Parathyroid adenoma (tissue), 2 donors: Measurements from ENCODE around the gene PTPRH.

ENCODE experiments used
- H2AFZ ChIP-seq: fragments of 300-600 bp; sonication (generic); one replicate; pipeline ENCODE4 v1.7.0; 2017; ENCODE audit warnings: antibody characterized with exemption, mild to moderate bottlenecking
- H3K27ac ChIP-seq: fragments of 300-600 bp; sonication (generic); one replicate; pipeline ENCODE4 v1.7.0; 2017
- H3K27me3 ChIP-seq: fragments of 300-600 bp; sonication (generic); one replicate; pipeline ENCODE4 v1.7.0; 2017; ENCODE audit warnings: low read length; ENCODE audit not compliant: control insufficient read depth, insufficient read depth
- H3K36me3 ChIP-seq: fragments of 300-600 bp; sonication (generic); one replicate; pipeline ENCODE4 v1.7.0; 2017; ENCODE audit warnings: low read length; ENCODE audit not compliant: control insufficient read depth, insufficient read depth
- H3K4me1 ChIP-seq: fragments of 300-600 bp; sonication (generic); one replicate; pipeline ENCODE4 v1.7.0; 2017; ENCODE audit warnings: control low read depth
- H3K4me2 ChIP-seq: fragments of 300-600 bp; sonication (generic); one replicate; pipeline ENCODE4 v1.7.0; 2017; ENCODE audit warnings: low read length
- H3K4me3 ChIP-seq: fragments of 300-600 bp; sonication (generic); one replicate; pipeline ENCODE4 v1.7.0; 2017; ENCODE audit warnings: low read depth, low read length
- H3K79me2 ChIP-seq: fragments of 300-600 bp; sonication (generic); one replicate; pipeline ENCODE4 v1.7.0; 2017; ENCODE audit warnings: control low read depth
- H3K9ac ChIP-seq: fragments of 300-600 bp; sonication (generic); one replicate; pipeline ENCODE4 v1.7.0; 2017; ENCODE audit warnings: mild to moderate bottlenecking
- H3K9me3 ChIP-seq: fragments of 300-600 bp; sonication (generic); one replicate; pipeline ENCODE4 v1.7.0; 2017; ENCODE audit warnings: low read length; ENCODE audit not compliant: control insufficient read depth
- CTCF ChIP-seq: fragments of 300-600 bp; sonication (generic); IDR thresholded peaks from one replicate; pipeline ENCODE4 v1.7.0; 2017; ENCODE audit warnings: antibody characterized with exemption, mild to moderate bottlenecking
- donor health status: primary hyperparathyroidism.

PTPRH gene

GRCh38 chr19:55256562-55257460, 47.5 kb upstream of the PTPRH start:
- Histone ChIP-seq H3K4me2 (peak overlapping the region; percentile 95), H3K79me2 (peaks cover 51% of the 10 kb centered on the region), H2AFZ (no peak overlapping the region), H3K9ac (no peak overlapping the region), H3K4me3 (peak overlapping the region; percentile 60), H3K27me3 (no peaks in the 10 kb centered on the region), H3K27ac (no peak overlapping the region), H3K4me1 (peaks cover 15% of the 10 kb centered on the region), H3K9me3 (no peaks in the 10 kb centered on the region), H3K36me3 (no peaks in the 10 kb centered on the region)
- no peak for TF ChIP-seq CTCF

- Histone ChIP-seq H3K4me1 (peaks cover 15% of the 10 kb centered on the region), H3K36me3 (no peaks in the 10 kb centered on the region), H3K27ac (no peak overlapping the region)
Measured at GRCh38 chr19:55255618-55256423, 46.5 kb upstream of the PTPRH start.

GRCh38 chr19:55254625-55254977, 45.3 kb upstream of the PTPRH start:
- no peaks in the 10 kb centered on the region for H3K36me3 ChIP-seq
- H3K4me3 ChIP-seq: no peak overlapping the region
- no peak overlapping the region for H2AFZ ChIP-seq
- no peak overlapping the region for H3K27ac ChIP-seq
- peak overlapping the region; percentile 31 for H3K4me2 ChIP-seq
- H3K79me2 ChIP-seq: peaks cover 63% of the 10 kb centered on the region
- no peak overlapping the region for H3K9ac ChIP-seq
- no peaks in the 10 kb centered on the region for H3K9me3 ChIP-seq
- TF ChIP-seq CTCF: no peak
- H3K4me1 ChIP-seq: peaks cover 15% of the 10 kb centered on the region
- no peaks in the 10 kb centered on the region for H3K27me3 ChIP-seq

More at GRCh38 chr19:55255618-55256423, 46.5 kb upstream of the PTPRH start:
- H2AFZ ChIP-seq: no peak overlapping the region
- H3K79me2 ChIP-seq: peaks cover 59% of the 10 kb centered on the region
- TF ChIP-seq CTCF: no peak
- H3K9ac ChIP-seq: no peak overlapping the region
- no peak overlapping the region for H3K4me3 ChIP-seq
- H3K9me3 ChIP-seq: no peaks in the 10 kb centered on the region
- peak overlapping the region; percentile 53 for H3K4me2 ChIP-seq
- no peaks in the 10 kb centered on the region for H3K27me3 ChIP-seq

- no peaks in the 10 kb centered on the region for H3K36me3 ChIP-seq
- no peak overlapping the region for H3K4me3 ChIP-seq
- no peak overlapping the region for H2AFZ ChIP-seq
- H3K27me3 ChIP-seq: no peaks in the 10 kb centered on the region
- H3K4me2 ChIP-seq: peak overlapping the region; percentile 31
- peaks cover 17% of the 10 kb centered on the region for H3K4me1 ChIP-seq
- no peaks in the 10 kb centered on the region for H3K9me3 ChIP-seq
- H3K79me2 ChIP-seq: peaks cover 66% of the 10 kb centered on the region
- H3K9ac ChIP-seq: no peak overlapping the region
- no peak overlapping the region for H3K27ac ChIP-seq
- TF ChIP-seq CTCF: no peak
Measured at GRCh38 chr19:55253842-55254624, 44.7 kb upstream of the PTPRH start.
